Measurements from ENCODE around the gene P3H2. TPM values are rescaled to one million over a fixed set of nuclear protein-coding genes. Genes with fewer than 3 reads are reported as not detected.

Gene P3H2
- total RNA-seq, 4 donors from 2014 or later, result 29.9 to 73.3 (median 54.5) TPM

DNA sequence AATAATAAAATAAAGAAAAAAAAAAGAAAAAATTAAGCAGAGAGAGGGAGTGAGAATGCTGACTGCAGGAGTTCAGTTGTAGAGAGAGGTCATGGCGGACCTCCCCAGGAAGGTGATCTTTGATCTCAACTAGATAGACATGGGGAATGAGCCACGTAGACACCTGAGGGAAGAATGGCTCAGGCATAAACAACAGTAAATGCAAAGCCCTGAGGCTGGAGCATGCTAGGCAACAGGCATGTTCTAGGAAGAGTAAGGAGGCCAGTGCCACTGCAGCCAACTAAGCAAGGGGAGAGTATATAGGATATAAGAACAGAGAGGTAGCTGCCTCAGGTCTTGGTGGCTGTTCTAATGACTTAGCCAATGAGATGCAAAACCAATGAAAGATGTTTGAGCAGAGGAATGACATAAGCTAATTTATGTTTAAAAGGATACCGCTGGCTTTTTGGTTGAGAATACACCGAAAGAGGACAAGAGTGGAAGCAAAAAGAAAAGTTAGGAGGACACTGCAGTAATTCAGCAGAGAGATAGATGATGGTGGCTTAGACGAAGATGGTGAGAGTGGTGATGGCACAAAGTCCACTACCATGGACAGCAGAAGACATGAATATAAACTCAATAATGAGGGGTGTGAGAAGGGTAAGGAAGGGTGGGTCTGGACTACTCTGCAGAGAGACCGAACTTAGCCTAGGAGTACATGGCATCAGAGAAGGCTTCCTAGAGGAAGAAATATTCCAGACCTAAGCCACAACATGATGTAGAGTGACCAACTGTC, 174.6 kb downstream of the P3H2 start:
- WGBS, result 85% methylated on average over 6 of the region's 6 CpGs
- H3K4me3 ChIP-seq, result no peak overlapping the region
- H3K27me3 ChIP-seq, result no peaks in the 10 kb centered on the region
- H3K27ac ChIP-seq, result peak overlapping the region; percentile 32
- H3K9me3 ChIP-seq, result no peaks in the 10 kb centered on the region
- TF ChIP-seq POLR2A (IDR thresholded peaks at IDR 0.05) (no peak), POLR2AphosphoS5 (IDR thresholded peaks at IDR 0.05) (no peak), EP300 (IDR thresholded peaks at IDR 0.05) (no peak)
- TF ChIP-seq, protein P1, sequence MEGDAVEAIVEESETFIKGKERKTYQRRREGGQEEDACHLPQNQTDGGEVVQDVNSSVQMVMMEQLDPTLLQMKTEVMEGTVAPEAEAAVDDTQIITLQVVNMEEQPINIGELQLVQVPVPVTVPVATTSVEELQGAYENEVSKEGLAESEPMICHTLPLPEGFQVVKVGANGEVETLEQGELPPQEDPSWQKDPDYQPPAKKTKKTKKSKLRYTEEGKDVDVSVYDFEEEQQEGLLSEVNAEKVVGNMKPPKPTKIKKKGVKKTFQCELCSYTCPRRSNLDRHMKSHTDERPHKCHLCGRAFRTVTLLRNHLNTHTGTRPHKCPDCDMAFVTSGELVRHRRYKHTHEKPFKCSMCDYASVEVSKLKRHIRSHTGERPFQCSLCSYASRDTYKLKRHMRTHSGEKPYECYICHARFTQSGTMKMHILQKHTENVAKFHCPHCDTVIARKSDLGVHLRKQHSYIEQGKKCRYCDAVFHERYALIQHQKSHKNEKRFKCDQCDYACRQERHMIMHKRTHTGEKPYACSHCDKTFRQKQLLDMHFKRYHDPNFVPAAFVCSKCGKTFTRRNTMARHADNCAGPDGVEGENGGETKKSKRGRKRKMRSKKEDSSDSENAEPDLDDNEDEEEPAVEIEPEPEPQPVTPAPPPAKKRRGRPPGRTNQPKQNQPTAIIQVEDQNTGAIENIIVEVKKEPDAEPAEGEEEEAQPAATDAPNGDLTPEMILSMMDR (IDR thresholded peaks at IDR 0.05), result no peak
- no peaks in the 10 kb centered on the region for H3K36me3 ChIP-seq
- DNase-seq (ENCODE audit: low spot score in 2 of 2), result no peak
- peaks cover 62% of the 10 kb centered on the region for H3K4me1 ChIP-seq

DNA sequence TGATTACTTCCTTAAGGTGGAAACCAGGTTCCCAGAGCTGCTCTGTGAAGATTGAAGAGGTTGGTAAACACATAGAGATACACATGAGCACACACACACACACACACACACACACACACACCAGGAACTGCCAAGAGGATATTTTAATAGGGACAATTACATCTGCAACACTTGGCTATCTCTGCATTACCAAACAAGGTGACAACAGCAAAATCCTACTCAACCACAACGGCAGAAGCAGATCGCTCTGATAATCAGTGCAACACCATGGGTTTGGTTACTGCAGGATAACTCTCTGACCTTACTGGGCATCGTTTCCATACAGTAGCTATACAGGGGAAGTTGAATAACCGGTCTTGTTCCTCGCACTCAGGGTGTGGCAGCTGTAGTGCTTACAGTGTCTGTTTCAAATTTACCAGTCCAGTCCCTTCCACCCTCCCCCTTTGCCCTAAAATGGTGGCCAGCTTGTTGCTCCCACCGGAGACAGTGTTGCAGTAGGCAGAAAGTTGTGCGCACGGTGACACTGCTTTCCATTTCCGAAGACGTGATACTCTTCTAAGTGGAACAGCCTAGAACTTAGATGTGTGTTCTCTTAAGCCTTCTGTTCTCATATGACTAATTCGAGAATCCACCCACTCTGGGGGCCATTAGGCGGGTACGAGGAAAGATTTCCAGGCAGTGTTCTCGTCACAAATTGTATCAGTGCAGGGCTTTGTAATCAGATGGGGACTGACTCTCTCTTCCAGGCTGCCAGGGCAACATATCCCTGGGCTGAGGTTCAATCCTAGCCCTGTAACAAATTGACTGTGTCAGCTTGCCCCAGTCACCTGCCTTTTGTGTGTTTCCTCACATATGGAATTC, 176.2 kb downstream of the P3H2 start:
- H3K4me3 ChIP-seq, result peak overlapping the region; percentile 11
- WGBS, result 60% methylated on average over 14 of the region's 14 CpGs
- no peaks in the 10 kb centered on the region for H3K9me3 ChIP-seq
- no peaks in the 10 kb centered on the region for H3K27me3 ChIP-seq
- H3K36me3 ChIP-seq, result no peaks in the 10 kb centered on the region
- H3K27ac ChIP-seq, result peak overlapping the region; percentile 78
- TF ChIP-seq POLR2A (IDR thresholded peaks at IDR 0.05), result no peak
- TF ChIP-seq POLR2AphosphoS5 (IDR thresholded peaks at IDR 0.05), result peak in 2 of 3 donors; percentile 39 to 42
- H3K4me1 ChIP-seq, result peaks cover 64% of the 10 kb centered on the region
- DNase-seq (ENCODE audit: low spot score in 2 of 2), result no peak

DNA sequence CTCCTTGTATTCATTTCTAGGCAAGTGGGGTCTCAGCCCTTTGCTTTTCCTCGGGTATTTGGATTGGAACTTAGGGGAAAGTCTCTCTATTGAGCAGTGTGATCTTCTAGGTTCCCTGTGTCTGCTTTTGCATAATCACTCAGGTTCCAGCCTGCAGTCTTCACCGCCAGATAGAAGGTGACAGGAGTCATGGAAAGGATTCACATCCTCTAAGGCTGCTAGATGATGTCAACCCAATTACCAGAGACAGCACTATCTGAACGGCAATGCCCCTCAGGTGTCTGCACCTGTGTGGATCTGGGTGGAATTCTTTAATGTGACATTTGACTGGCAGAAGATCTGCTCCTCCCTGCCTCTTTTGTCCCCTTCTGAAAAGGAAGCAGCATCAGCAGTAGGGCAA, 177.7 kb downstream of the P3H2 start:
- no peak for DNase-seq (ENCODE audit: low spot score in 2 of 2)
- Histone ChIP-seq H3K9me3 (no peaks in the 10 kb centered on the region), H3K27ac (peak overlapping the region; percentile 78), H3K27me3 (no peaks in the 10 kb centered on the region), H3K36me3 (no peaks in the 10 kb centered on the region), H3K4me3 (no peak overlapping the region), H3K4me1 (peaks cover 55% of the 10 kb centered on the region)
- WGBS, result 69% methylated on average over 3 of the region's 3 CpGs
- no peak for TF ChIP-seq POLR2A (IDR thresholded peaks at IDR 0.05)

DNA sequence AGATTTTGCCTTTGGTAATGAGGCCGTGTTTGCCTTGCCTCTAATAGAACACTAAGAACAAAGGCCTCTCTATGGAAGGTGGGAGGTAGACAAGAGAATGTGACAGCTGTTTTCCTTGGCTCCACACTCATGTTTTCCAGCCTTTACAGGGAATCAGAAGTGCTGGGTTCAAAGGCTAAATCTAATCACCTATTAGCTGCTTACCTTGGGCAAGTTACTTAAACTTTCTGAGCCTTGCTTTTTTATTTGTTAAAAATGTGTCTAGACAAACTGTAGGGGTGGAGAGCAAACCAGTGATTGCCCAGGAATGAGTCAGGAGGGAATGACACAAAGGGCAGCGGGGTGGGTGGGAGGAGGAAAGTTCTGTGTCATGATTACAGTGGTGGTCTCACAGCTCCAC, 179.0 kb downstream of the P3H2 start:
- DNase-seq (ENCODE audit: low spot score in 2 of 2), result no peak
- Histone ChIP-seq H3K27ac (peak overlapping the region; percentile 78), H3K4me3 (no peak overlapping the region), H3K4me1 (peaks cover 55% of the 10 kb centered on the region), H3K27me3 (no peaks in the 10 kb centered on the region), H3K9me3 (no peaks in the 10 kb centered on the region), H3K36me3 (no peaks in the 10 kb centered on the region)
- 58% methylated on average over 2 of the region's 2 CpGs for WGBS
- no peak for TF ChIP-seq POLR2AphosphoS5 (IDR thresholded peaks at IDR 0.05)
- TF ChIP-seq, protein P1 (IDR thresholded peaks at IDR 0.05), result no peak
- no peak for TF ChIP-seq POLR2A (IDR thresholded peaks at IDR 0.05)
- TF ChIP-seq EP300 (IDR thresholded peaks at IDR 0.05), result no peak

DNA sequence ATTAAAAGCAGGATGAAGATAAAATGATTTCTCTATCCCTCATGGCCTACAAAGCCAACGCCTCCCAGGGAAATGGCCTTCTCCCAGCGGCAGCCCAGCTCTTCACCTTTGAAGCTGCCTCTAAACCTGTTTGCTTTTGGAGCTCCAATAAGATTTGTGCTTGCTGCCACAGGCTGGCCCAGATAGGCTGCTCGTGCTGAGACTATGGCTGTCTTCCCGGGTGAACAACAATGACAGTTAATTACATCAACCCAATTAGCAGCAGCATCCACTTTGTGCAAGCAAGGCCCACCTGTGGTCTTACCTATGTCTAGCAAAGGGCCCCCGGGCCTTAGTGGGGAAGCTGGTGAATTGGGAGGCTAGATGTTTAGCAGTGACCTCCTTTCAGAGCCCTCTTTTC, 179.6 kb downstream of the P3H2 start:
- H3K4me1 ChIP-seq, result peaks cover 55% of the 10 kb centered on the region
- 49% methylated on average over 5 of the region's 5 CpGs for WGBS
- no peak for DNase-seq (ENCODE audit: low spot score in 2 of 2)
- H3K27ac ChIP-seq, result peak overlapping the region; percentile 78
- no peaks in the 10 kb centered on the region for H3K9me3 ChIP-seq
- no peak overlapping the region for H3K4me3 ChIP-seq
- no peaks in the 10 kb centered on the region for H3K27me3 ChIP-seq
- no peaks in the 10 kb centered on the region for H3K36me3 ChIP-seq
- no peak for TF ChIP-seq EP300 (IDR thresholded peaks at IDR 0.05)
- TF ChIP-seq, protein P1 (IDR thresholded peaks at IDR 0.05), result no peak
- TF ChIP-seq POLR2A (IDR thresholded peaks at IDR 0.05), result no peak
- no peak for TF ChIP-seq POLR2AphosphoS5 (IDR thresholded peaks at IDR 0.05)

All from suprapubic skin (tissue), 4 donors.